ENCODE measurements around the gene CYB561D1. TPM values are rescaled to one million over a fixed set of nuclear protein-coding genes. Genes with fewer than 3 reads are reported as not detected.
A peak's percentile ranks its signal among the peaks of the same experiment; 100 is the strongest.

The CYB561D1 gene
- total RNA-seq, 2 donors from 2014 or later = 4.8 to 6.5 TPM

- Mint-ChIP-seq H3K4me3 (no peak overlapping the region), H3K4me1 (peaks cover 20% of the 10 kb centered on the region)
- WGBS, 2 experiments (ENCODE audit: insufficient coverage in 1 of 2, insufficient read length in 1 of 2) = 80 to 90% methylated on average over 2 to 4 of the region's 4 CpGs
These were observed 6.0 kb downstream of the CYB561D1 start for GRCh38 chr1:109499661-109500536.

GRCh38 chr1:109500941-109501381, 7.1 kb downstream of the CYB561D1 start:
- Mint-ChIP-seq H3K4me1 (peaks cover 20% of the 10 kb centered on the region), H3K27ac (no peak overlapping the region), H3K36me3 (ENCODE audit: low read depth) (peaks cover 8% of the 10 kb centered on the region), H3K9me3 (no peaks in the 10 kb centered on the region), H3K27me3 (ENCODE audit: insufficient read depth) (peaks cover 3% of the 10 kb centered on the region), H3K4me3 (no peak overlapping the region)
- Histone ChIP-seq H3K36me3 (ENCODE audit: control insufficient read depth, insufficient read depth, low read length) (no peaks in the 10 kb centered on the region), H3K9ac (ENCODE audit: extremely low read depth, low read length, poor library complexity, severe bottlenecking) (no peak overlapping the region), H3K4me1 (ENCODE audit: control insufficient read depth, insufficient read depth, low read length) (peaks cover 2% of the 10 kb centered on the region), H3K27me3 (ENCODE audit: control insufficient read depth, insufficient read depth, low read length, poor library complexity, severe bottlenecking) (no peaks in the 10 kb centered on the region), H3K4me3 (ENCODE audit: low read length) (no peak overlapping the region), H3K27ac (ENCODE audit: low read depth, low read length) (no peak overlapping the region), H3K9me3 (ENCODE audit: control insufficient read depth, low read length) (no peaks in the 10 kb centered on the region)
- TF ChIP-seq CTCF (conservative IDR thresholded peaks at IDR 0.05) = no peak
- no peak for DNase-seq
- 67 to 78% methylated on average over 1 to 4 of the region's 5 CpGs for WGBS, 2 experiments (ENCODE audit: insufficient coverage in 1 of 2, insufficient read length in 1 of 2)

More at GRCh38 chr1:109499661-109500536, 6.0 kb downstream of the CYB561D1 start:
- Histone ChIP-seq H3K27me3 (ENCODE audit: control insufficient read depth, insufficient read depth, low read length, poor library complexity, severe bottlenecking) (no peaks in the 10 kb centered on the region), H3K4me3 (ENCODE audit: low read length) (no peak overlapping the region), H3K9me3 (ENCODE audit: control insufficient read depth, low read length) (no peaks in the 10 kb centered on the region), H3K4me1 (ENCODE audit: control insufficient read depth, insufficient read depth, low read length) (peaks cover 2% of the 10 kb centered on the region), H3K27ac (ENCODE audit: low read depth, low read length) (no peak overlapping the region), H3K36me3 (ENCODE audit: control insufficient read depth, insufficient read depth, low read length) (no peaks in the 10 kb centered on the region), H3K9ac (ENCODE audit: extremely low read depth, low read length, poor library complexity, severe bottlenecking) (no peak overlapping the region)
- Mint-ChIP-seq H3K9me3 (no peaks in the 10 kb centered on the region), H3K36me3 (ENCODE audit: low read depth) (peaks cover 9% of the 10 kb centered on the region), H3K27ac (no peak overlapping the region), H3K27me3 (ENCODE audit: insufficient read depth) (no peaks in the 10 kb centered on the region)
- peak; percentile 81 for TF ChIP-seq CTCF (conservative IDR thresholded peaks at IDR 0.05)
- DNase-seq = peak; percentile 93

DNA sequence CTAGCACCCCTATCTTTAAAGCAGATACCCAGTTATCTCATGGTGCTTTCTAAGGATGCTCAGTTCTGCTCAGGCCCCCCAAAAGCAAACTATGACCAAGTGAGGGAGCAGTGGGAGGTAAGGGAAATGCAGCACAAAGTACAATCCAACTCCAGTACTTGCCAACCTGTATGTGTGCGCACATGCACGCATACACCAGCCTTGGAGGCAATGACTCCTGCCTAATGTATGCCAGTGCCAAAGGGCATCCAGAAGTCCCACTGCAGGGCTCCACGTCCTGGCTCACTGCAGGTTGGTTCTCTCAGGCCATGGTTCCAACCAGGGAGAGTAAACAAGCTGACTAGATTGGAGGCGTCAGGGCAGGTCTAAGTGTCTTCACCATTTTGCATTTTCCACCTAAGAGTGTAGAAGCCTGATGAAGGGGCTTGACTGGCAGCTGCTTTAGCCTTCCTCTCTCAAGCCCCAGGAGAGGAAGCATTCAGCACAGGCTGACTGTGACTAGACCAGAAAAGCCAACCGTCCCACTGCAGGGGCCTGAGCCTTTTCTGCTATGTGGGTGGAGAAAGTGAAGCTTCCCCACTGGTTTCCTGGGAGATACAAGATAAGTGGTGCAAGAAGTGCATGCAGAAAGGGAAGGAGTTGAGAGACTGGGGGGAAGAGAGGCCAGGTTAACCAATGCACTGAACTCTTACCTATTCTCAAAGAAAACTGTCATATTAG, 7.9 kb downstream of the CYB561D1 start:
- H3K27ac Mint-ChIP-seq = no peak overlapping the region
- peaks cover under 1% of the 10 kb centered on the region for H3K36me3 Mint-ChIP-seq (ENCODE audit: low read depth)
- peaks cover 4% of the 10 kb centered on the region for H3K27me3 Mint-ChIP-seq (ENCODE audit: insufficient read depth)
- H3K9ac ChIP-seq (ENCODE audit: extremely low read depth, low read length, poor library complexity, severe bottlenecking) = no peak overlapping the region
- no peak overlapping the region for H3K4me3 Mint-ChIP-seq
- peaks cover 2% of the 10 kb centered on the region for H3K4me1 ChIP-seq (ENCODE audit: control insufficient read depth, insufficient read depth, low read length)
- no peaks in the 10 kb centered on the region for H3K9me3 ChIP-seq (ENCODE audit: control insufficient read depth, low read length)
- DNase-seq = no peak
- peaks cover 20% of the 10 kb centered on the region for H3K4me1 Mint-ChIP-seq
- no peak for TF ChIP-seq CTCF (conservative IDR thresholded peaks at IDR 0.05)
- H3K27ac ChIP-seq (ENCODE audit: low read depth, low read length) = no peak overlapping the region
- WGBS, 2 experiments (ENCODE audit: insufficient coverage in 1 of 2, insufficient read length in 1 of 2) = 75 to 95% methylated on average over 4 to 5 of the region's 5 CpGs
- H3K36me3 ChIP-seq (ENCODE audit: control insufficient read depth, insufficient read depth, low read length) = no peaks in the 10 kb centered on the region
- H3K4me3 ChIP-seq (ENCODE audit: low read length) = no peak overlapping the region
- H3K27me3 ChIP-seq (ENCODE audit: control insufficient read depth, insufficient read depth, low read length, poor library complexity, severe bottlenecking) = peaks cover 3% of the 10 kb centered on the region
- no peaks in the 10 kb centered on the region for H3K9me3 Mint-ChIP-seq
